HPDE6-E6E7 (cell line): Measurements from ENCODE around the gene CELSR1.
"Not testable (repeated sequence)": the region's sequence is repeated elsewhere in the genome, so short reads cannot be mapped to it uniquely, and the experiment has no call there.

Experiments
- DNase-seq: peaks from one replicate; pipeline ENCODE4 v3.0.0; 2011; ENCODE audit warnings: missing footprints; ENCODE audit errors: extremely low spot score

The CELSR1 gene

DNA sequence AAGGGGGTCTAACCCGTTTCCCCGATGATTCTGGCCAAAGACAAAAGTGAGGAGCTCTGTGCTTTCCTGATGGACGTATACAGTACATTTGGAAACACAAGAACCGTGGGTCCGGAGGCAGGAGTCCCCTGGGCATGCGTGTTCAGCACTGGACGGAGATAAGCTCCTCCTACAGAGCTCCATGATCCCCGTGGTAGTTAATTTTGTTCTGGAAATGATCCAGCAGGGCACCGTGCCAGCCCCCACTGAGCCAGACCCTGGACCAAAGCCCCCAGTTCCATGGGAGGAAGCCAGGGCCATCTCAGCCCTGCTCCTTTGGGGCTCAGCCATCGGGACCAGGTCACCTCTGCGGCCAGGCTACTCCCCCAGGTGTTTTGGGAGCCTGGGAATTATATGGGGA is 118.6 kb downstream of the CELSR1 start:
- DNase-seq: no peak

DNA sequence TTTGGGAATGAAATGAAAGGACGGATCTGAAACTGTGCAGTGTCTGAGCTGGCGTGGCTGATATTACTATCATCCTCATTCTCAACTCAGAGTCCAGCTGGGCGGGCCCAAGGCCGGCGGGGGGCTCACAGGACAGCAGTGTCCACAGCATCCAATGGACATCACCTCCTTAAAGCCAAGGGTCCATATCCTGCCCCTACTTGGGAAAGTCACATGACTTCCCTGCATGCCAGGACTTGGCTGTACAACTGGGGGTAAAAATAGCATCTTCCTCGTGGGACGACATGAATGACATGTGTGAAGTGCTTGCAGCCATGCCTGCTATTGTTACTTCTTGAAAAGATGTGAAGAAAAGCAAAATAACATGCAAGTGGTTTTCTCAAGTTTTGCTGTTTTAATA is 119.7 kb downstream of the CELSR1 start:
- no peak for DNase-seq

DNA sequence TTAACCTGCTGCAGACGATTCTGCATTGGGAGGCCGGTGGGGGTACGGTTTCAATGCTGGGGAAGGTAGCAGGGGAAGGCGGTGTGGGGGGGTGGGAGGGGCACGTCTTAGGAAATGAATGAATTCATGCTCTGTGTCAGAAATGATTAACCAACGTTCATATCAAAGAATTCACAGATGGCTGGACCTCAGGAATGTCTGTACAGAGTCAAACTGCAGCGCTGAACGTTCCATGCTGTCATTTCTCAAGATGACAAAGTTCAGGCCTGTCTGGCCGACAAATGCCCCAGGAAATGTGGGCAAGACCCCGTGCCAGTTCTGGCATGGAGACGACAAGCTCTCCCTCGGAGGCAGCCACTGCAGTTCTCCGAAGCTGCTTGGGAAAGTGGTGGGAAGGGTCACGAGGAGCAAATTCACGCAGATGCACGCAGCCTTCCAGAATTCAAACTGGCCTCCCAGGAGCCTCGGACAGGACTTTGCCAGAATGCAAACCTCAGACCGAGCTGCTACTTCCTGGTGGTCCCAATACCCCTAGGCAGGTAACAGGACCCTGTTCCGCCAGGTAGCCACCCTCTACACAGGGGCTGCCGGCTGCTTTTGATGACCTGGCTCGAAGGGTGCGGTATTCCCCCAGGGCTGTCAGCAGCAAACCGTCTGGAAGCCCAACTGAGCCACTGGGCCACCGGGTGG is 120.4 kb downstream of the CELSR1 start:
- DNase-seq: no peak

DNA sequence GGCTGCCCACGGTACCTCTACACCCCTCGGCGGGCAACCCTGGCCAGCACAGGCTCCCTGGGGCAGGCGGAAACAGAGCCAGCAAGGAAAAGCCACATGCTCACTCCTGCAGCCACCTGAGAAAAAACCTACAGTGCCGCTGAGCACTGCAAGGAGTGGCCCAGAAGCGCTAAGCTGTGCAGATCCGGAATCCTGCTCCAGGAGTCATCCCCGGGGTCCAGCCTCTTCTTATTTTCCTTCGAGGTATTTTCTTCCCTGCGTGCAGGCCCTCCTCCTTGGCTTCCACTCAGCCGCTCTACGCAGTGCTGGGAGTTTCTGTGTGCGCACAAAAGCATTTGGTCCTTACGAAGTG is 120.9 kb downstream of the CELSR1 start:
- DNase-seq: no peak

DNA sequence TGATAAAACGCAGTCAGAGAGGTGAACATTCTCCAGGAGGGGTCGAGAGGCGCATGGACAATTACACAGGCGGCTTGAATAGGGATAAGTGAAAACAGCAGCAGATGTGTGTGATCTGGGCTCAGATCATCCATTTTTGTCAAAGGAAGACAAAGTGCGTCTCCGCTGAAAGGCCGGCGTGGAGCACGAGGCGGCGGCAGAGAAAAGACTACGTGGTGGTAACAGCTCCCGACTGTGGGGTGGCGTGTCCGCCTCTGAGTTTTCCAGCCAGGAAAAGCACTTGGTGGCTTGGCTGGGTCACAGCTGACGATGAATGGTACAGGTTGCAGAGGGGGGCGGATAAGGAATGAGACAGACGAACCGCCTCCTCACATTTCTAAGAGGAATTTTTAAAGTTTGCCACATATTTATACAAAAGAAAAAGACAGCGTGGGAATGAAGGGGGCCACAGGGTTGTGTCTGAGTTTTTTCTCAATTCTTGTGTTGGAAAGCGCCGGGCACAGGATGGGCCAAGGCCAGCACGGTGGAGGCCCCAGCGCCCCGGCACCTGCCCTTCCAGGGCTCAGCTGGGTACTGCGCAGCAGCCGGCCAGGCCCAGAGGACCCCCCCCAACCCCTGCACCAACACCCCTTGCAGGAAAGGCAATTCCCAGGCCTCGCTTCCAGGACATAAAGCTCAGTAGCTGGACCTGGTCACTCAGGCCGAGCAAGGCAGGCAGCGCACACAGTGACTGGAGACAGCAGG is 121.5 kb downstream of the CELSR1 start:
- no peak for DNase-seq

DNA sequence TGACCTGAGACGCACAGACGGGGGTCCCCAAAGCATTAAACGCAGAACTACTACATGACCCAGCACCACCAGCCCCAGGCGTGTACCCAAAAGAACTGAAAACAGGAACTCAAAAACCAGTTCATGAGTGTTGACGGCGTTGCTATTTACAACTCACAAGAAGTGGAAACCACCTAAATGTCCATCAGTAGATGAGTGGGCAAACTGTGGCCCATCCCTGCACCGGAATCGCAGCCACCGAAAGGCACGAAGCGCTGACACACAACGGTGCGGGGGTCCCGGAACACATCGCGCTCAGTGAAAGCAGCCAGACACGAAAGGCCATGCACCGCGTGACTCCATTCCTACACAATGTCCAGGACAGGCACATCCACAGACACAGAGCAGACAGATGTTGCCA is 122.7 kb downstream of the CELSR1 start:
- no peak for DNase-seq

DNA sequence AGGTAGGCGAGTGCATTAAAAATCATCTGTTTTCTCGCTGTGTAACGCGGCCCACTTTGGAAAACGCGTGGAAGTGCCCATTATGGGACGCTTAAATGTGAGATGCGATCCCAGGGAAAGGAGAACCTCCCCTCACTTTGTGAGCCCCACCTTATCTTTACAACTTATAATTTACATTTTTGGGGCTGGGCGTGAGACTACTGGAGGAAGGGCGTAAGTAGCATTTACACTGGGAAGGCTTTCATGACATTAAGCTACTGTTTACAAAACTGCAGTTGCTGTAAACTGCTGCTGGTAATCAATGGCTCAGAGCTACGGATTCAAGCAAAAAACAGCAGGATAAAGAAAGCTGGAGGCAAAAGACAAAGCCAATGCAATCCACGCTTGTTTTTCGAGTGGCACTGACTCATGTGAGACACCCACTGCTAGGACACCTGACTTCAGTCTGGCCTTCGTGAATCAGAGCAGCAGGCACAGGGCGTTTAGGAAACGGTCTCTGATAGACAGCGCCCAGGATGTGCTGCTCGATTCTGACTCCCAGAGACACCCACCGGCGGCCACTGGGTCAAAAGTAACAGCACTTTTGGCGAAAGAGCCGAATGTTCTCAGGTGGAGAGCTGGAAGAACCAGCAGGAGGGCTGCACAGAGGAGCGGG is 123.6 kb downstream of the CELSR1 start:
- DNase-seq: no peak

DNA sequence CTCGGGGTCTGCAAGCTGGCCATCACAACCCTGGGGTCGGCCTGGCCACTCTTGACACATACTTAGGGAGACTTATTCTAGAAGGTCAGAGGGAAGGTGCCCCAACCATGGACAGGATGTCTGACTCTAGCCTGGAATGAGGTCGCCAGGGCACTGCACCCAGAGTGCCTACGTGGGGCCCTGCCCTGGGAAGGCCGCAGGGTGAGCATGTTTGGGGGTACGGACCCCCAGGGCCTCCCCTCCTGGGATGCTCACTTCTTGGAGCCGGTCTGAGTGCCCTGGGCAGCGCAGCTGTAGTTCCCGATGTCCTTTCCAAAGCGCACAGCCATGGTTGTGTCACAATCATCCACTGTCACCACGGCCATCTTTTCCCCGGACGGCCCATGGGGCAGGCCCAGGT is 126.1 kb downstream of the CELSR1 start:
- no peak for DNase-seq

DNA sequence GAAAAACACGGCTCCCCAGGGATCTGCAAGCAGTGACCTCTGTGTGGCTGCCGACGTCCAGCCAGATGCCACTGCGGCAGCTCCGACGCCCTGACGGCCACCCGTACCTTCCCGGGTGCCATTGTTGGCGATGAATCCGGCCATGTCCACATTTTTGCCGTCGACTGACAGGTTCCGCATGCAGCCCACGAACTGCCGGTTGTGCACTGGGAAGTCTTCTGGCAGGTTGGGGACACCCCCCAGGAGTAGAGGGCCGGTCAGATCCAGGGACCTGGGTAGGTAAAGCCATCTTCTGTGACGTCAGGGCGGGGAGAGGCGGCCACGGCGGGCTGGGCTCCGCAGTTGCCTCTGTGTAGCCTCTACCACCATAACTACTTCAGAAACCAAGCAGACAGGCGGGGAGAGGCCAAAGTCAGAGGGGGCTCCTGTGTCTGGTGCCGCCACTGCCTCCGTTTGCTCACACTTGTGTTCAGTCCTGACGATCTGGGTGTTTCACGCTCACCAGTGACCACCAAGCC is 127.1 kb downstream of the CELSR1 start:
- no peak for DNase-seq

DNA sequence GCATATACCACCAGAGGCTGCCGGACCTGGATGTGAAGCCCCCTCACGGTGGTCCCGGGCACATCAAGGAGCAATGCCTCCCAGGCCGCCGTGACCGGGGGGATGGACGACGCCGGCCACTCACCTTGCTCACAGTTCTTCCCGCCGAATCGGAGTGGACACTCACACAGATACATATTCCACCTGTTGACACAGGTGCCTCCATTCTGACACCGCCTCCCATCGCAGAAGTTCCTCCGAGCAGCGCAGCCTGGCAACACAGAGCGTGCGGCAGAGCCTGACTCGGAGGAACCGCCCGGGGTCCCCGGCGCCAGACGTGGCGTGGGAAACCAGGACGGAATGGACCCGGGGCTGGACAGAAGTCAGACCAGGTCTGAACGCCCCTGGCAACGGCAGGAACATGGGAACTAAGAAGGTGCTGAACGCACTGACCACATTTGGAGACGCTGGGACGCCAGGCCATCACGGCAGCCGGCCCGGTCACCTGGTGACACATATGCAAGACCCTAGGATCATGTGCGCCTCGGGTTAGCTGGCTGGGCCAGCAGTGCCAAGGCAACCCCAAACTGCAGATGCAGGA is 127.7 kb downstream of the CELSR1 start:
- DNase-seq: no peak

DNA sequence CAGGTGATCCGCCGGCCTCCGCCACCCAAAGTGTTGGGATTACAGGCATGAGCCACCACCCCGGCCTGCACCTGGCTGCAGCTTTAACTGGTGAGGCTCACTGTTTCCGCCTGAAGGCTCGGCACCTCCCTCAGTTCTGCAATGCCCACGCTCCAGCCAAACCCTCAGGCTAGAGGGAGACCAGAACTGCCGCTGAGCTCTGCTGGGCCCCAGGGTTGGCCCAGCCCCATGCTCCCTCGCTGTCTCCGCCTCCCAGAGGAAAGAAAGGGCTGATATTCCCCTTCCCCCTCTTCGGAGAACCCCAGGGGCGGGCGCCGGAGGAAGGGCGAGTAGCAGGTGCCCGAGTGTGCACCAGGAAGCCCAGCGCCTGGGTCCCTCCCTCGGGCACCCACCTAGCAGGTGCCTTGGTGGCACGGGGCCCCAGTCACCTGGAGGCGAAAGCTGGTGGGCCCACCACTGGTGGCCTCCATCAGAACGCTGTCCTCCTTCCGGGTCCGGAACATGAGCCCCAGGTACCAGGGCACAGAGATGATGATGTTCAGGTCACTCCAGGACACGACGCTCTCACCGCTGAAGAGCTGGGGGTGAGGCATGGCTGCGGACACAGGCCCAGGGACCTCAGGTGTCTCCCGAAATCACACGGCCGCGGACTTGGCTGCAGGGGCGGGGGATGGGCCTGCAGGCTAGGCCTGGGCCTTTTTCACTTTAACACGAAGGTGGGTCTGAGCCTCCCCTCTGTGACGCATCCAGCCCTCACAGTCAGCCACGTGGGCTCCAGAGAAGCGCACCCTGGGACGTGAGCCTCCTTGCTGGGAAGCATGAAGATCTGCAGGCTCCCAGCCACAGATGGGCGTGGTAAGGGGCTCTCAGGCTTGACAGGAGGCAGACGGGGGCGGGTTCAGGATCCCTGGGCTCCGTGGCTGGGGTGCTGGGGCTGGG is 128.6 kb downstream of the CELSR1 start:
- DNase-seq: no peak

DNA sequence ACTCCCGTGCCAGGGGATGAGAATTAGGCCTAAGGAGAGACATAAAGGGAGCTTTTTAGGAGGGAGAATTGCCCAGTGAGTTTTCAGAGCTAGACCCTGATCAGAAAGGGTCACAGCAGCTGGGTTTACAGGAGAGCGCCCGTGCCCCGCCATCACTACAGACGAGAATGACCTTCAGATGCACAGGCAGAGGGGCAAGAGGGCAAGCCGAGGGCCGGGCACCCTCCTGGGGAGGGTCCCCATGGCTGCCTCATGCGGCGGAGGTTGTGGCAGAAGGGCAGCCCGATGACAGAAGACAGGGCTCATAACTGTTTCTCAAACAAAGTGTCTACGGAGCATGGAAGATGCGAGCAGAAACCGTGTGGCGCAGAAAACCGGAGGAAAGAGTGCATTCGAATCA is 129.7 kb downstream of the CELSR1 start:
- no peak for DNase-seq

DNA sequence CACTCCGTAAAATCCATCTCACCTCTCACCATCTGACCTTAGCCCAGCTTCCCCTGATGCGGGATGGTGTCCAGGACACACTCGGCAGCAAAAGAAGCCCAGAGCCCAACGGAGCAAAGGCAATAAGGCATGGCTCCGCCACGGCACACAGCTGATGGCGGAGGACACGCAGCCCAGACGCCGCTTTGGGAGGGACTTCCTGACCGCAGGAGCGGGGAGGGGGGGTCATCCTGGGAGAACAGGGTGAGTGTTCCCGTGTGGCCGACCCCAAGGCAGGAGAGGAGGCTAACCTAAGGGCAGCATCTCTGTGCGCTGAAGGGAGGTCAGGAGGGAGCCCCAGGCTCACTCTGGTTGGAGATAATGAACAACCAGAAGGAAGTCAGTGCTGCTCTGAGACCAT is 130.6 kb downstream of the CELSR1 start:
- no peak for DNase-seq

DNA sequence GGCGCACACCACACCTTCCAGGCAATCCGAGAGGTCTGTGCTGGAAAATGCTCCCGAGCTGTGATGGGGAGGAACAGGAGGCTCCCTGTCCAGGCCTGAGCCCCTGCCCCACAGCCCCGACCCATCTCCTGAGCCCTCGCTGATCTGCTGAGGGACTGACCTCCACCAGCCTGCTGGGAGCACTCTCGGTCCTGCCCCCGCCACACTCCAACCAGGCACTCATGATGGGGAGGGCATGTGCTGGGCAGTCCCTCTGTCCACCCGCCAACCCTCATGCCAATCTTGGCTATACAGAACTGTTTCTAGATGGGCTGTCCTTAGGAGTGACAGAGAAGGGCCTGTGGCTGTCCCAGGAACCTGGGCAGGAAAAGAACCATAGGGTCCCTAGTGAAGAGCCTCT is 131.1 kb downstream of the CELSR1 start:
- DNase-seq: no peak

DNA sequence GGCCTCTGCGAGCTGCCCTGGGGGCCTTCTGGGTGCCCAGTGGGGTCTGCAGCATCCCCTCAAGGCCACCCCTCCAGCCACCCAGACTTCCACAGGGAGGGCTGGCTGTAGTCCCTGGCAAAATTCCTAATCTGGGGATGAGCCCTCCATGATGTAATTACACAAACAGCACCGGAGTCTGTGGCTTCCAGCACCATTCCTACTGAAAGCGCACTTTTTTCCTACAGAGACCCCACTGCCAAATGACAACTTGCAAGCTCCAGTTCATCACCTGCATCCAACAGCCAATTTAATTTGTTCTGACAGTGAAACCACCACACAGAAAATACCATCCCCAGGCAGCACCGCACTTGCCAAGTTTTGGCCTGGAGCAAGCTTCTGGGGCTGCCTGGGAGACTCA is 131.5 kb downstream of the CELSR1 start:
- DNase-seq: no peak

DNA sequence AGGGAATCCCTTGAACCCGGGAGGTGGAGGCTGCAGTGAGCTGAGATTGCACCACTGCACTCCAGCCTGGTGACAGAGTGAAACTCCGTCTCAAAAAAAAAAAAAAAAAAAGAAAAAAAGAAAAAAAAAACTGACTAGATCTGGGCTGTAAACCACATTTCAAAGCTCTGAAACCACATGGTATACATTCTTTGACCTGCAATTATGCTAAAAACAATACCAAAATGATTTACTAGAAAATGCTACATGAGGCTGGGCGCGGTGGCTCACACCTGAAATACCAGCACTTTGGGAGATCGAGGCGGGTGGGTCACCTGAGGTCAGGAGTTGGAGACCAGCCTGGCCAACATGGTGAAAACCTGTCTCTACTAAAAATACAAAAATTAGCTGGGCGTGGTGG is 133.5 kb downstream of the CELSR1 start:
- not testable (repeated sequence) for DNase-seq

DNA sequence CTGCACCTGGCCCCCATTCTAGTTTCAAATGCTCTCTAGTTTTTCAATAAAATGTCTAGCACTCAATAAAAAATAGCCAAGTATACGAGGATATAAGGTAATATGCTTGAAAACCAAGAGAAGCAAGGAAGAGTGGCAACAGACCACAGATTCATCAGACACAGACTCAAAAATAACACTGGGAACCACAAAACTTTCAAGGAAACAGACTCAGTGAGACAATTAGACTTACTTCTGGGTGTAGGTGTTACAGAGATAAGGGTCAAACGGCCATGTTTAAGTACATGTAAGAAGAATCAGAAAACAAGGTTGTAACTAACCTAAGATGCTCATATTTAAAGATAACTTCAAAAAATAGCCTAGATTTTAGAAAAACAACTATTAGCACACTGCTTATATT is 134.9 kb downstream of the CELSR1 start:
- no peak for DNase-seq

DNA sequence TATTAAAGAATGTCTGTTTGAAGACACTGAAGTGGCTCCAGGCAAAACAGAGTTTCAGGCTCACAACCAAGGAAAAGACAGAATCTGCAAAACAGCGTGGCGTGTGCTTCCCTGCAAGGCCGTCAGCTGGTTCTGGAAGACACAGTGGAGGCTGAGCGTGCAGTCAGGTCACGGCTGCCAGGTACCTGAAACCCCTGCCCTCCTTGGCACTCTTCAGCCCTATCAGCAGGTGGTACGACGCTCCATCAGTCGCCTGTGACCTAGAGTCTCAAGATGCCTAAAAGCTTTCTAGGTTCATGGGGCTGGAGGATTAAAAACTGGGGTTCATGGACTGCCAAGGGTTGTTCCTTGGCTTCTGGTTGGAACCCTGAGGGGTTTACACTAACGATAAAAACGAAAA is 136.1 kb downstream of the CELSR1 start:
- no peak for DNase-seq

DNA sequence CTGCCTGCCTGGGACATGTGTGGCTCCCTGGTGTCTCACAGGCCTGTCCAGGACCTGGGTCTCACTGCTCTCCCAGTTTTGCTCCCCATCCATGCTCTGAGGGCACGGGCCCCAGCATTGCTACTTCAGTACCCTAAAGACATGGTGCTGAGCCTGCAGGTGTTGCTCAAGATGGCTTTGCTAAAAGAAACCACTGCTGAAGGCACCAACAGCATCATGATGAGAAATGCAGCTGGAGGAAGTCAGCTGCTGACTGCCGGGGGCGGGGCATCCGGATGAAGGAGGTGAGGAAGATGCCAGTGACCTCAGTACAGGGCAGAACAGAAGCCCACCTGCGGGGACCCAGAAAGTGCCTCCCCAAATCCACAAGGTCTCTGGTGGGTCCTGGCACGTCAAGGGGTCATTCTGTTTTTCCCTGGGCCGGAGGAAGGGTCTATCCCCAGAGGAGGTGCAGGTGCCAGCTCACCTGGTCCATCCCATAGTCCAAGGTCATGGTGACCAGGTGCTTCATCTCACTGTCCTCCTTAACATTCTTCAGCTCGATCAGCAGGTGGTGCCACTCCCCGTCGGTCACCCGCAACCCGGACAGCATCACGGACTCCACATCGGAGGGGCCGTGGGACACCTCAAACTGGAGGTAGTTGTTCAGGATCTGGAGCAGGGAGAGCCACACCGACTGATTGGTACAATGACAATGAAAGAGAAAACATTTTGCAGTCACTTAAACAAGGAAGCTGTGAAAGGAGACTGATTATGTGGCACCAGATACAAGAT is 138.0 kb downstream of the CELSR1 start:
- DNase-seq: no peak

DNA sequence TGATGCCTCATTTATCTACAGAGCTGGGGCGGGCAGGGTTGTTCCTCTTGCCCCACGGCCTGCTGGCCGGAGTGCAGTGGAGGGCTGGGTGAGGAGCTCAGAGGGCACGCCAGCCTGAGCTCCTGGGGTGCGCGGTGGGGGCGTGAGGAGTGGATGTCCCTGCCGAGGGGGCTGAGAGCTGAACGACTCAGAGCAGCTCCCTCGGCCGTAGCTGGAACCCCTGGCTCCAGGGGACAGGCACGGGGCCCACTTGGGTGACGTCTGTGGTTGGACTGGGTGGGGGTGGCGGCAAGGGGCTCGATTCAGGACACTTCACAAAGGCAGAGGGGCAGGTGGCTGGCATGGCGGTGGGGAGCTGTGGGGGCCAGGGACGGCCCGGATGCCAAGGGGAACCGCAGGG is 139.5 kb downstream of the CELSR1 start:
- DNase-seq: no peak

DNA sequence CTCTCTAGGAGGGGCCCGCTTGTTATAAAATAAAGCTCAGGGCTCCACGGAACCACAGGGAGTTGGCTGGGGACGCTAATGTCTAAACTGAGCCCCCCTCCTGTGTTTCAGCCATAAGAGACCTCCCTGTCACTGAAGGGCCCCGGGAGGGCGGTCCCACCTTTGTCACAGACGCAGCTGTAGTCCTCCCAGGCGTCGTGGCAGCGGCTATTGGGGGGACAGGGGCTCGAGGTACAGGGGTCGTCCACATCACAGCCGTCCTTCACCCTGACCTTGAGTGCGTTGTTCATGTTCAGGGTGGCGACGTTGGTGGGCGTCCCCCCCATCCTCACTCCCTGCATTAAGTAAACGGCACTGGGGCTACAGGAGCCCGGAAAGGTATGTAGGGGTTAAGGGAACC is 139.9 kb downstream of the CELSR1 start:
- DNase-seq: no peak
